HEK293 (cell line): ENCODE results near the gene TMEM100.

Source experiments
- CTCF ChIA-PET: fragments of 350-600 bp; formaldehyde crosslinking; extraction: SDS; loops from one replicate; lab custom pipeline; 2021; ENCODE audit warnings: antibody characterized with exemption; lab: Yijun Ruan, JAX
- POLR2A ChIA-PET: fragments of 300-600 bp; formaldehyde crosslinking; extraction: SDS; loops from one replicate; lab custom pipeline; 2020; ENCODE audit warnings: antibody characterized with exemption, inconsistent platforms; lab: Yijun Ruan, JAX
- H3K27ac ChIP-seq: fragments of 200-500 bp; sonication (Bioruptor generic); 2 replicates; pipeline ENCODE4 v1.5.1; 2014; ENCODE audit warnings: low read depth, low read length, control low read depth, inconsistent platforms; ENCODE audit errors: extremely low read depth
- H3K36me3 ChIP-seq, 2 experiments: fragments of 200-500 bp in 1 of 2; sonication (Bioruptor generic) in 1 of 2; 1 replicate in 1 of 2; 2 replicates in 1 of 2; pipeline ENCODE4 v1.5.1; 2014 to 2017; ENCODE audit warnings: inconsistent platforms in 2 of 2, low read length in 2 of 2; ENCODE audit not compliant: control insufficient read depth in 2 of 2, insufficient read depth in 1 of 2
- H3K4me1 ChIP-seq: fragments of 200-500 bp; sonication (Bioruptor generic); 2 replicates; pipeline ENCODE4 v1.5.1; 2014; ENCODE audit warnings: mild to moderate bottlenecking, low read length, inconsistent platforms; ENCODE audit not compliant: control insufficient read depth, insufficient read depth
- H3K4me3 ChIP-seq: 2 replicates; pipeline ENCODE4 v1.5.1; 2011; ENCODE audit warnings: low read depth, mild to moderate bottlenecking, control low read depth, low read length, moderate library complexity
- H3K9me3 ChIP-seq: fragments of 200-500 bp; sonication (Bioruptor generic); 2 replicates; pipeline ENCODE4 v1.5.1; 2014; ENCODE audit warnings: low read depth, low read length, inconsistent platforms; ENCODE audit not compliant: control insufficient read depth, insufficient read depth
- FEZF1 ChIP-seq: fragments of 450-650 bp; formaldehyde crosslinking; IDR thresholded peaks from 2 replicates; pipeline ENCODE4 v1.5.1; 2016; ENCODE audit warnings: missing biosample characterization, missing genetic modification characterization
- GFI1B ChIP-seq: fragments of 450-650 bp; formaldehyde crosslinking; IDR thresholded peaks from 2 replicates; pipeline ENCODE4 v1.5.1; 2016; ENCODE audit warnings: missing biosample characterization, missing genetic modification characterization
- HOXD13 ChIP-seq: sonication (generic); formaldehyde crosslinking; IDR thresholded peaks from 2 replicates; pipeline ENCODE4 v1.8.0; 2022; ENCODE audit warnings: missing genetic modification reagents, borderline replicate concordance
- SP7 ChIP-seq: fragments of 450-650 bp; formaldehyde crosslinking; IDR thresholded peaks from 2 replicates; pipeline ENCODE4 v1.5.1; 2016; ENCODE audit warnings: missing biosample characterization, missing genetic modification characterization
- WT1 ChIP-seq: fragments of 450-650 bp; formaldehyde crosslinking; IDR thresholded peaks from 2 replicates; pipeline ENCODE4 v1.5.1; 2016; ENCODE audit warnings: missing biosample characterization, missing genetic modification characterization
- ZBTB7A ChIP-seq: fragments of 450-650 bp; formaldehyde crosslinking; IDR thresholded peaks from 2 replicates; pipeline ENCODE4 v1.5.1; 2016; ENCODE audit warnings: low read depth, missing biosample characterization, missing genetic modification characterization
- ZNF169 ChIP-seq: fragments of 450-650 bp; formaldehyde crosslinking; IDR thresholded peaks from 2 replicates; pipeline ENCODE4 v1.5.1; 2016; ENCODE audit warnings: missing biosample characterization, missing genetic modification characterization
- ZNF184 ChIP-seq: fragments of 450-650 bp; IDR thresholded peaks from 2 replicates; pipeline ENCODE4 v1.5.1; 2018; ENCODE audit warnings: missing biosample characterization, mild to moderate bottlenecking, missing genetic modification characterization
- ZNF19 ChIP-seq: fragments of 450-650 bp; formaldehyde crosslinking; IDR thresholded peaks from 2 replicates; pipeline ENCODE4; 2016; ENCODE audit warnings: missing biosample characterization, missing genetic modification characterization, low read depth
- ZNF473 ChIP-seq: fragments of 450-650 bp; formaldehyde crosslinking; IDR thresholded peaks from 2 replicates; pipeline ENCODE4 v1.5.1; 2017; ENCODE audit warnings: missing biosample characterization, missing genetic modification characterization
- ZNF747 ChIP-seq: fragments of 450-650 bp; formaldehyde crosslinking; IDR thresholded peaks from 2 replicates; pipeline ENCODE4 v1.5.1; 2016; ENCODE audit warnings: missing biosample characterization, missing genetic modification characterization
- ZNF768 ChIP-seq: fragments of 450-650 bp; formaldehyde crosslinking; IDR thresholded peaks from 2 replicates; pipeline ENCODE4 v1.5.1; 2018; ENCODE audit warnings: missing biosample characterization, mild to moderate bottlenecking, missing genetic modification characterization
- ZNF837 ChIP-seq: fragments of 450-650 bp; formaldehyde crosslinking; IDR thresholded peaks from 2 replicates; pipeline ENCODE4 v1.5.1; 2016; ENCODE audit warnings: missing biosample characterization, missing genetic modification characterization
- TF ChIP-seq, protein P1 (sequence below): fragments of 450-650 bp; formaldehyde crosslinking; IDR thresholded peaks from 2 replicates; pipeline ENCODE4 v1.5.1; 2016; ENCODE audit warnings: missing biosample characterization, missing genetic modification characterization
- TF ChIP-seq, protein P2 (sequence below): fragments of 450-650 bp; formaldehyde crosslinking; IDR thresholded peaks from 2 replicates; pipeline ENCODE4 v1.5.1; 2016; ENCODE audit warnings: missing biosample characterization, missing genetic modification characterization
- TF ChIP-seq, protein P3 (sequence below): fragments of 450-650 bp; formaldehyde crosslinking; IDR thresholded peaks from 2 replicates; pipeline ENCODE4 v1.5.1; 2017; ENCODE audit warnings: missing biosample characterization, missing genetic modification characterization

TMEM100 gene

DNA sequence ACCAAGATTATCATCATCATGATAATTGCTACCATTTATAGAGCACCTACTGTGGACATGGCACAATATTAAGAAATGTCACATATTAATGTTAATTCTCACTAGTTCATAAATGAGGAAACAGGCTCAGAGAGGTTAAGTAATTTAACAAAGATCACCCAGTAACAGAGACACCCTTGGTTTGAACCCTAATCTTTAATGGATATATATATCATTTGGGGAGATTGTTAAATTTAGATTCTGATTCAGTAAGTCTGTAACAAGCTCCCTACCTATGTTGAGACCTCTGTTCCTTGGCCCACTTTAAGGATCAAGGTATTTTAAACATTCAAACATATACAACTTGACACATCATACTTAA, 804 bp upstream of the TMEM100 start:
- Histone ChIP-seq H3K4me3 (no peak overlapping the region), H3K4me1 (peaks cover 42% of the 10 kb centered on the region), H3K27ac (no peak overlapping the region), H3K36me3 (peaks cover 0 to 12% of the 10 kb centered on the region in 2 experiments; a peak in 1 of 3 replicates), H3K9me3 (no peaks in the 10 kb centered on the region)
- CTCF ChIA-PET = interaction anchor here (1.1 to 5.2 kb wide), 4 partner anchors 11 to 197 kb away, joined by 3 to 40 read pairs (median 9); partner anchors contain the start of gene PCTP
- POLR2A ChIA-PET = interaction anchor here (3.3 kb wide), 1 partner anchor 27 kb away, joined by 22 read pairs; the partner anchor contains the start of gene PCTP
- TF ChIP-seq ZBTB7A = no peak
- TF ChIP-seq, protein P1, sequence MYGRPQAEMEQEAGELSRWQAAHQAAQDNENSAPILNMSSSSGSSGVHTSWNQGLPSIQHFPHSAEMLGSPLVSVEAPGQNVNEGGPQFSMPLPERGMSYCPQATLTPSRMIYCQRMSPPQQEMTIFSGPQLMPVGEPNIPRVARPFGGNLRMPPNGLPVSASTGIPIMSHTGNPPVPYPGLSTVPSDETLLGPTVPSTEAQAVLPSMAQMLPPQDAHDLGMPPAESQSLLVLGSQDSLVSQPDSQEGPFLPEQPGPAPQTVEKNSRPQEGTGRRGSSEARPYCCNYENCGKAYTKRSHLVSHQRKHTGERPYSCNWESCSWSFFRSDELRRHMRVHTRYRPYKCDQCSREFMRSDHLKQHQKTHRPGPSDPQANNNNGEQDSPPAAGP (tag by site-specific recombination) = no peak
- TF ChIP-seq ZNF747 (tag by site-specific recombination) = no peak
- peak; percentile 74; the same call in 1 of the 2 replicates for TF ChIP-seq ZNF768
- TF ChIP-seq, protein P2, sequence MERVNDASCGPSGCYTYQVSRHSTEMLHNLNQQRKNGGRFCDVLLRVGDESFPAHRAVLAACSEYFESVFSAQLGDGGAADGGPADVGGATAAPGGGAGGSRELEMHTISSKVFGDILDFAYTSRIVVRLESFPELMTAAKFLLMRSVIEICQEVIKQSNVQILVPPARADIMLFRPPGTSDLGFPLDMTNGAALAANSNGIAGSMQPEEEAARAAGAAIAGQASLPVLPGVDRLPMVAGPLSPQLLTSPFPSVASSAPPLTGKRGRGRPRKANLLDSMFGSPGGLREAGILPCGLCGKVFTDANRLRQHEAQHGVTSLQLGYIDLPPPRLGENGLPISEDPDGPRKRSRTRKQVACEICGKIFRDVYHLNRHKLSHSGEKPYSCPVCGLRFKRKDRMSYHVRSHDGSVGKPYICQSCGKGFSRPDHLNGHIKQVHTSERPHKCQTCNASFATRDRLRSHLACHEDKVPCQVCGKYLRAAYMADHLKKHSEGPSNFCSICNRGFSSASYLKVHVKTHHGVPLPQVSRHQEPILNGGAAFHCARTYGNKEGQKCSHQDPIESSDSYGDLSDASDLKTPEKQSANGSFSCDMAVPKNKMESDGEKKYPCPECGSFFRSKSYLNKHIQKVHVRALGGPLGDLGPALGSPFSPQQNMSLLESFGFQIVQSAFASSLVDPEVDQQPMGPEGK = no peak

DNA sequence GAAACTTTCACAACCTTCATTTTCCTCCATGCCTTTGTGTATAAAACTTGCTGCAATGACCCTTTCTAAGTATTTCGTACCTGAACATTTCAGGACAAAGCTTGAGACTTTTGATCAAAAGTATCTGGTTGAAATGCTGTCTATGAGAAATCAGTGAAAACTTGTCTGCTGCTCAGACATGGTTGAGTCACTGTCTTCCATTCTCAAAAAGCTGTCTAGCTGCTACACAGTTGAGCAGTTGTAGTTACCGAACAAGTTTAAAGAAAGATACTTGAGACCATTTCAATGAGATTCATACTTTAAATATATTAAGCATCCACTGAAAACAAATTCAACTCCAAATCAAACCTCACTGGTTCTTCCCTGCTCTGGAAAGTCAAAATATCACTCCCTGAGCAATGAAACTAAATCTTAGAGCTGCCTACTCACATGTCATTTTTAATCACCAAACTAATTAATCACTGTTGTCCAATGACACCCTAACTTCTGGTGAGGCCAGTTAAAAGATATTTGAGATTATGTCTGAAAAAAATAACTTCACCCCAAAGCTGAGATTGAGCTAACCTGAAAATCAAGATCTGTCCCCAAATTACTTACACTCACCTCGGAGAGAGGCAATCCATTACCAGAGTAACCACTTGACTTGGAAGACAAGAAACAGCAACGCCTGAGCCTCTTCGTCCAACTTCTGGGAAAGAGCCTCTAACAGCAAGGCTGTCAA, 488 bp downstream of the TMEM100 start:
- Histone ChIP-seq H3K4me1 (peaks cover 42% of the 10 kb centered on the region), H3K9me3 (no peaks in the 10 kb centered on the region), H3K27ac (no peak overlapping the region), H3K4me3 (peak overlapping the region; percentile 14), H3K36me3 (peaks cover 0 to 12% of the 10 kb centered on the region in 2 experiments; a peak in 1 of 3 replicates)
- ChIA-PET POLR2A (interaction anchor here (3.3 kb wide), 1 partner anchor 29 kb away, joined by 22 read pairs; the partner anchor contains the start of gene PCTP), CTCF (interaction anchor here (0.6 to 5.2 kb wide), 9 partner anchors 9 to 280 kb away, joined by 3 to 40 read pairs (median 4); no protein-coding TSS in a partner anchor)
- TF ChIP-seq ZNF473 (tag by site-specific recombination) = no peak
- TF ChIP-seq GFI1B (tag by site-specific recombination) = no peak
- peak; percentile 49; the same call in 1 of the 2 replicates for TF ChIP-seq WT1 (tag by site-specific recombination)
- no peak for TF ChIP-seq HOXD13
- TF ChIP-seq FEZF1 (tag by site-specific recombination) = 0 out of 2 replicates have a peak, but pooled peaks have one; percentile 10
- no peak for TF ChIP-seq ZNF169 (tag by site-specific recombination)
- TF ChIP-seq, protein P1 (tag by site-specific recombination) = no peak
- TF ChIP-seq SP7 (tag by site-specific recombination) = 0 out of 2 replicates have a peak, but pooled peaks have one; percentile 6
- no peak for TF ChIP-seq ZNF19 (tag by site-specific recombination)
- TF ChIP-seq ZNF184 (tag by site-specific recombination) = no peak
- no peak for TF ChIP-seq ZNF837 (tag by site-specific recombination)
- TF ChIP-seq, protein P3, sequence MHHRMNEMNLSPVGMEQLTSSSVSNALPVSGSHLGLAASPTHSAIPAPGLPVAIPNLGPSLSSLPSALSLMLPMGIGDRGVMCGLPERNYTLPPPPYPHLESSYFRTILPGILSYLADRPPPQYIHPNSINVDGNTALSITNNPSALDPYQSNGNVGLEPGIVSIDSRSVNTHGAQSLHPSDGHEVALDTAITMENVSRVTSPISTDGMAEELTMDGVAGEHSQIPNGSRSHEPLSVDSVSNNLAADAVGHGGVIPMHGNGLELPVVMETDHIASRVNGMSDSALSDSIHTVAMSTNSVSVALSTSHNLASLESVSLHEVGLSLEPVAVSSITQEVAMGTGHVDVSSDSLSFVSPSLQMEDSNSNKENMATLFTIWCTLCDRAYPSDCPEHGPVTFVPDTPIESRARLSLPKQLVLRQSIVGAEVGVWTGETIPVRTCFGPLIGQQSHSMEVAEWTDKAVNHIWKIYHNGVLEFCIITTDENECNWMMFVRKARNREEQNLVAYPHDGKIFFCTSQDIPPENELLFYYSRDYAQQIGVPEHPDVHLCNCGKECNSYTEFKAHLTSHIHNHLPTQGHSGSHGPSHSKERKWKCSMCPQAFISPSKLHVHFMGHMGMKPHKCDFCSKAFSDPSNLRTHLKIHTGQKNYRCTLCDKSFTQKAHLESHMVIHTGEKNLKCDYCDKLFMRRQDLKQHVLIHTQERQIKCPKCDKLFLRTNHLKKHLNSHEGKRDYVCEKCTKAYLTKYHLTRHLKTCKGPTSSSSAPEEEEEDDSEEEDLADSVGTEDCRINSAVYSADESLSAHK (tag by site-specific recombination) = peak; percentile 47
